Amniotic stem cell (primary cell): Measurements from ENCODE around the gene VPS37C.

ENCODE experiments used
- DNase-seq: peaks from one replicate; lab custom pipeline; 2025; lab: John Stamatoyannopoulos, UW

The VPS37C gene

GRCh38 chr11:61092908-61093763, 68.1 kb downstream of the VPS37C start:
- no peak for DNase-seq

GRCh38 chr11:61092280-61092766, 68.9 kb downstream of the VPS37C start:
- no peak for DNase-seq

- DNase-seq: no peak
These were observed 69.6 kb downstream of the VPS37C start for GRCh38 chr11:61091373-61092279.

- no peak for DNase-seq
These were observed 70.2 kb downstream of the VPS37C start for GRCh38 chr11:61090982-61091372.

- no peak for DNase-seq
These were observed 70.7 kb downstream of the VPS37C start for GRCh38 chr11:61090521-61090920.

GRCh38 chr11:61089806-61090491, 71.3 kb downstream of the VPS37C start:
- no peak for DNase-seq

GRCh38 chr11:61087426-61088119, 73.7 kb downstream of the VPS37C start:
- DNase-seq: no peak

GRCh38 chr11:61083601-61084147, 77.6 kb downstream of the VPS37C start:
- DNase-seq: no peak

GRCh38 chr11:61082931-61083531, 78.2 kb downstream of the VPS37C start:
- DNase-seq: no peak

- DNase-seq: no peak
These were observed 79.0 kb downstream of the VPS37C start for GRCh38 chr11:61082062-61082870.

GRCh38 chr11:61080986-61081590, 80.1 kb downstream of the VPS37C start:
- DNase-seq: no peak

GRCh38 chr11:61080526-61080925, 80.7 kb downstream of the VPS37C start:
- DNase-seq: no peak
